Stomach smooth muscle (tissue), 2 donors: ENCODE data around the gene AEBP1.
A peak's percentile ranks its signal among the peaks of the same experiment; 100 is the strongest.

Experiments
- H3K27ac ChIP-seq: one replicate; pipeline ENCODE4 v1.7.0; 2013; ENCODE audit warnings: mild to moderate bottlenecking, low read length, inconsistent platforms
- H3K27me3 ChIP-seq, 2 donors: one replicate each; pipeline ENCODE4 v1.7.0; 2013; ENCODE audit warnings: low read length in 2 of 2; ENCODE audit not compliant: insufficient read depth in 2 of 2, control insufficient read depth in 1 of 2
- H3K36me3 ChIP-seq, 2 donors: one replicate each; pipeline ENCODE4 v1.7.0; 2013; ENCODE audit warnings: low read length in 2 of 2; ENCODE audit not compliant: control insufficient read depth in 2 of 2, insufficient read depth in 2 of 2
- H3K4me1 ChIP-seq: one replicate; pipeline ENCODE4 v1.7.0; 2013; ENCODE audit warnings: low read length; ENCODE audit not compliant: control insufficient read depth, insufficient read depth
- H3K4me3 ChIP-seq, 2 donors: one replicate each; pipeline ENCODE4 v1.7.0; 2013; ENCODE audit warnings: low read length in 2 of 2
- H3K9ac ChIP-seq, 2 donors: one replicate each; pipeline ENCODE4 v1.7.0; 2013; ENCODE audit warnings: low read length in 2 of 2, mild to moderate bottlenecking in 1 of 2
- H3K9me3 ChIP-seq, 2 donors: one replicate each; pipeline ENCODE4 v1.7.0; 2013; ENCODE audit warnings: low read length in 2 of 2; ENCODE audit not compliant: control insufficient read depth in 2 of 2
- donor health status: healthy.
- donor health status: Pancreatic carcinoma.

AEBP1 gene

DNA sequence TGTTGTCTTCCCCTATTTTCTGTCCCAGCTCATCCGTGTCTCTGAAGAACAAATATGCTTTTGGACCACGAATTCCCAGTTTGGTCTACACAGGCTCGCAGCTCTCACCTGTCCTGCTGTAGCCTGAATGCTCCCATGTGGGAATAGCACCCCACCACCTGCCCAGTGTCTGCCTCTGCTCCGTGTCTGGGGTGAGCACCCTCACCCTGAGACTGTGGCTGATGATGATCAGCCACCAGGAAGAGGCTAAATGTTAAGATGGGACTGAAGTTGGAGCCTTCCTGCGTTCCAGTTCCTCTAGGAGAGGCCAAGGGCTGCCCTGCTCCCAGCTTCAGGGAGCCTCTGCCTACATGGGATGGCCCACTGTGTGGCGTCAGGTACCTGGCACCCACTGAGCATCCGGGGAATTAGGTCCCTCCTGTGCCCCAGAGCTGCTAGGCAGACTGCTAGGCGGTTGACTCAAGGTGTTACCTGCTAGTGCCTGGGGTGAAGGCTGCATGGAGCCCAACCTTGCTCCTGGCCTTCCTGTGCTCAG is 42.4 kb upstream of the AEBP1 start:
- H3K9me3 ChIP-seq, result no peaks in the 10 kb centered on the region
- H3K9ac ChIP-seq, result no peak overlapping the region
- H3K27me3 ChIP-seq, result no peaks in the 10 kb centered on the region
- no peak overlapping the region for H3K4me3 ChIP-seq
- peaks cover 27% of the 10 kb centered on the region for H3K4me1 ChIP-seq
- H3K36me3 ChIP-seq, result peaks cover 36 to 53% of the 10 kb centered on the region in 2 donors
- H3K27ac ChIP-seq, result no peak overlapping the region

DNA sequence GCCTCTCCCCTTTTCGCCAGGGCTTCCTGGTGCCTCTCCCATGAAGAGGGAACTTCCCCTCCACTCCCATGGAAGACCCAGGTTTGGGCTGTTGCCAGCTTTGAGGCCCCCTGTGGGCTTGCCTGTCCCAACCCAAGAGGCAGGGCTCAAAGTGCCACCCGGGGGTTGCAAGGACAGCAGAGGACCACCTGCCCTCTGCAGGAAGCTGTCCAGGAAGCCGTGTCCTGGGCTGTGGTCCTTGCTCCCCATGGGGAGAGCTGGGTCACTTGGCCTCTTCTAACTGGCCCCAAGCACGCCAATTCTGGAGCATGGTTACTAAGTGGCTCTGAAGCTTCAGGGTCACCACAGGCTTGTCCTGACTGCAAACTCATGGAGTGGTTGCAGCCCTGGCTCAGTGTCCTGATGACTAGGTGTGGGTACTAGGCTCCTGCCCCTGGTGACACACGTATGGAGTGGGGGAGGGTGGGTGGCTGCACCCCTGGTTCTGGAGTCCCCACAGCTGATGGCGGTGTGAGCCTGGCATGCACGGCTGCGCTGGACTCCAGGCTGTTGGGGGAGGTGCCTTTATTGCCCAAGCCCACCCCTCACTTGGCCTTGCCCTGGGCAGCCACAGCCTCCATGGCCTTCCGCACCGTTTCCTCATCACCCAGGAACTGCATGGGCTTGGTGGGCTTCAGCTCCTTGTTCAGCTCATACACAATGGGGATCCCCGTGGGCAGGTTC is 41.8 kb upstream of the AEBP1 start:
- H3K4me3 ChIP-seq, result no peak overlapping the region
- no peaks in the 10 kb centered on the region for H3K27me3 ChIP-seq
- H3K9me3 ChIP-seq, result no peaks in the 10 kb centered on the region
- peaks cover 30 to 46% of the 10 kb centered on the region in 2 donors for H3K36me3 ChIP-seq
- no peak overlapping the region for H3K9ac ChIP-seq
- no peak overlapping the region for H3K27ac ChIP-seq
- H3K4me1 ChIP-seq, result peaks cover 28% of the 10 kb centered on the region

DNA sequence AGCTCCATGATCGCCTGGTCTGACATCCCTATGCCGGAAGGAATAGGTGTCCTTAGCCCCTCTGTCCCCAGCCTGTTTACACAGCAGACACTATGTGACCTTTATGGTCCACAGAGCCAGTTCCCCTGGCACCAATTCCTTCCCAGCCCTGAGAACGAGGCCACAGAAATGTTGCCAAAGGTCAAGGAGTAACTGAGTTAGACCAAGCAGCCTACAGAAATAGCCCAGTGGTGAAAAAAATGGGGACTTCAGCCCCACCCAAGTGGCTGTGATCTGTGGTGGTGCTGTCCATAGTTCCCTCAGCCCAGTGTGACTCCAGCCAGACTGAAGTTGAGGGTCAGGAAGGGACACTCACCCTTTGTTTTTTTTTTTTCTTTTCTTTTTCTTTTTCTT is 41.2 kb upstream of the AEBP1 start:
- H3K4me1 ChIP-seq, result peaks cover 31% of the 10 kb centered on the region

DNA sequence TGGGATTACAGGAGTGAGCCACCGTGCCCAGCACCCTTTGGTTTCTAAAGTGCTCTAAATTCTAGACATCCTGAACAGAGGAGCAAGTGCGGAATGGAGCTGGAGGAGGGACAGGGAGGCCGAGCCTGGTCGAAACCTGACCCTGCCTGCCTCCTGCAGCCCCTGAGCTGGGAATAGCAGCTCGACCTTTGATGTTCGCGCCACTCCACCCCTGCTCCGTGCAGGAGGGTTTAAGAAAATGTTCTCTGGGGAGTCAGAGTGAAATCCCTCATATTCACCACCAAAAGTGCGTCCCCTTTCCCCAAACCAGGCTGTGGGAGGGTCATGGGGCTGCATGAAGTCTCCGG is 40.6 kb upstream of the AEBP1 start:
- peaks cover 18 to 35% of the 10 kb centered on the region in 2 donors for H3K36me3 ChIP-seq
- no peak overlapping the region for H3K4me3 ChIP-seq
- no peaks in the 10 kb centered on the region for H3K27me3 ChIP-seq
- no peak overlapping the region for H3K9ac ChIP-seq
- H3K9me3 ChIP-seq, result no peaks in the 10 kb centered on the region
- peaks cover 33% of the 10 kb centered on the region for H3K4me1 ChIP-seq
- no peak overlapping the region for H3K27ac ChIP-seq

More for the DNA sequence above, 41.2 kb upstream of the AEBP1 start:
- H3K4me3 ChIP-seq, result no peak overlapping the region
- no peak overlapping the region for H3K27ac ChIP-seq
- peaks cover 24 to 41% of the 10 kb centered on the region in 2 donors for H3K36me3 ChIP-seq
- H3K9ac ChIP-seq, result no peak overlapping the region
- H3K9me3 ChIP-seq, result no peaks in the 10 kb centered on the region
- no peaks in the 10 kb centered on the region for H3K27me3 ChIP-seq

DNA sequence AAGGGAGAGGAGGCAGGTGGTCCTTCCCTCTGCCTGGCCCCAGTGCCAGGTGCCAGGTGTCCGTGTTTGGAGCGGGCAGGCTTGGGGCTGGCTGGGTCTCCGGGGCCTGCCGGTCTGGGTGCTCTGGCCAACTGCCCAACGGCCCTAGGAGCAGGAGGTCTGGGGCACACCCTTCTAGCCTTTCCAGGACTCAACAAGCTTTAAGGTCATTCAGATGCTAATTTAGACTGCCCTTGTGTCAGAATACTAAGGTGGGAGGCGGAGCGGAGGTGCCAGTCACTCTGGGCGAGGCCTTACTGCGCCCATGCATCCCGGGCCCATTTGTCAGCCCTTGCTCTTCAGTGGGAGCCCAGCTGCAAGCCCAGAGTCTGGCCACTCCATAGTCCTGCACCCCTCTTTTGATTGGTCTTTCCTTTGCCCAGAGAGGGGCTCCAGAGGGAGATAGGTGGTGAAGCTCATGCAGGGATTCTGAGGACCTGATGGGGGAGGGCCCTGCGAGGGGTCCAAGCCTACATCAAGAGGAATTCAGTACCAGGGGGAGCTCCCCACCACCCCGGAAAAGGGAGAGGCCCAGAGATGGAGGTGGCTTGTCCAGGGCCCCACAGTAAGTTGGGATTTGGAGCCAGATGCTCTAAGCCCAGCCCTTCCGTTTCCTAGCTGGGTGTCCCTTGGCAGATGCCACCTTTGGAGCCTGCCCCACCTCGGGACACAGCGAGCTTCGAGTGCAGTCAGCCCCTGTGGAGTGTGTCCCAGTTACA is 40.1 kb upstream of the AEBP1 start:
- peaks cover 13 to 29% of the 10 kb centered on the region in 2 donors for H3K36me3 ChIP-seq
- H3K27me3 ChIP-seq, result no peaks in the 10 kb centered on the region
- no peak overlapping the region for H3K4me3 ChIP-seq
- no peaks in the 10 kb centered on the region for H3K9me3 ChIP-seq
- H3K27ac ChIP-seq, result no peak overlapping the region
- no peak overlapping the region for H3K9ac ChIP-seq
- H3K4me1 ChIP-seq, result peaks cover 33% of the 10 kb centered on the region

DNA sequence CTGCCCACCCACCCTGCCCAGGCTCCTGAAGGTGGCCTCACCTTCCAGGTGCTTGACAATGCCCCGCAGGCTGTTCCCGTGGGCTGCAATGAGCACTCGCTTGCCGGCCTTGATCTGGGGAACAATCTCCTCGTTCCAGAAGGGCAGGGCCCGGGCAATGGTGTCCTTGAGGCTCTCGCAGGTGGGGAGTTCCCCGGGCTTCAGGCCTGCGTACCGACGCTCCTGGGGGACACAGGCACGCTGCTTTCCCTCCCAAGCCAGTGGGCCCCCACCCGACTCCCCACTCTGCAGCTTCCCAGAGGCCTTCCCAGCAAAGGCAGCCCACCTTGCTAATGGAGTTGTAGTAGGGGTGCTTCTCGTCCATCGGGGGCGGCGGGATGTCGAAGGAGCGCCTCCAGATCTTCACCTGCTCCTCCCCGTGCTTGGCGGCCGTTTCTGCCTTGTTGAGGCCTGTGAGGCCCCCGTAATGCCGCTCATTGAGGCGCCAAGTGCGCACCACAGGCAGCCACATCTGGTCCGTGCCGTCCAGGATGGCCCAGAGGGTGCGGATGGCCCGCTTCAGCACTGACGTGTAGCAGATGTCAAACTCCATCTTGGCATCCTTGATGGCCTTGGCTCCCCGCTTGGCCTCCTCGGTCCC is 39.2 kb upstream of the AEBP1 start:
- no peak overlapping the region for H3K27ac ChIP-seq
- peaks cover 33% of the 10 kb centered on the region for H3K4me1 ChIP-seq
- peak overlapping the region in 1 of 2 donors; percentile 59 for H3K4me3 ChIP-seq
- no peaks in the 10 kb centered on the region for H3K27me3 ChIP-seq
- H3K9ac ChIP-seq, result no peak overlapping the region
- H3K9me3 ChIP-seq, result no peaks in the 10 kb centered on the region
- peaks cover 7 to 21% of the 10 kb centered on the region in 2 donors for H3K36me3 ChIP-seq

DNA sequence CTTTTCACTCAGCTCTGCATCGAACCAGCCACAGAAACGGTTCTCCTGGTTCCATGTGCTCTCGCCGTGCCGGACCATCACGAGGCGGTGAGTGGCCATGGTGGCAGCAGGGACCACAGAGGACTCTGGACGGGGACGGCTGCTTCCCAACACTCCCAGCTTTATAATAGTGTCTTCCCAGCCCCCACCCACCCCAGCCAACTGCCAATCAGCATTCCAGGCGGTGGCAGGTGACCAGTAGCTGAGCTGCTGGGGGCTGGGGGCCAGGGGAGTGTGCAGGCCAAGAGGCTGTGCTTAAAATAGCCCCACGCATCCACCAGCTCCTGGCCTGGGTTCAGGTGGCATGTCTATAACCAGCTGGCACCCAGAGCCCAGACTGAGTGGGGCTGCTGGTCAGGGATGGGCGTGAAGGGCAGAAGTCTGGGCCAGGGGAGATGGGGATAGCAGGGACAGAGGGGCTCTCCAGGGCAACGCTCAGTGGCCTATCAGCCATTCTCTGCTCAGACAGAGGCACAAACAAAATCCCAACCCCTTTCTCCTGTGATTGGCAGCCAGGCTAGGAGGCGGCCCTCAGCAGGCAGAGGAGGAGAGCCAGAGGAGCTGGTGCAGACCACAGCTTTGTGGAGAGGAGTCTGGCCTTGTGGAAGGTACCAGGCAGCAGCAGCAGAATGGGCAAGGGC is 38.6 kb upstream of the AEBP1 start, which contains the start of gene PGAM2:
Gene PGAM2, minus strand, starts transcription at position 137 of the 680 bp plus-strand sequence. Its CDS starts 38 bp downstream, at position 99.
- H3K9ac ChIP-seq, result no peak within 1 kb of the TSS
- no peak within 1 kb of the TSS for H3K27ac ChIP-seq
- no peaks in the 10 kb centered on the region for H3K27me3 ChIP-seq
- H3K36me3 ChIP-seq, result peaks cover under 1 to 15% of the 10 kb centered on the region in 2 donors
- peaks cover 33% of the 10 kb centered on the region for H3K4me1 ChIP-seq
- H3K4me3 ChIP-seq, result peak within 1 kb of the TSS; percentile 21 to 59
- no peaks in the 10 kb centered on the region for H3K9me3 ChIP-seq

DNA sequence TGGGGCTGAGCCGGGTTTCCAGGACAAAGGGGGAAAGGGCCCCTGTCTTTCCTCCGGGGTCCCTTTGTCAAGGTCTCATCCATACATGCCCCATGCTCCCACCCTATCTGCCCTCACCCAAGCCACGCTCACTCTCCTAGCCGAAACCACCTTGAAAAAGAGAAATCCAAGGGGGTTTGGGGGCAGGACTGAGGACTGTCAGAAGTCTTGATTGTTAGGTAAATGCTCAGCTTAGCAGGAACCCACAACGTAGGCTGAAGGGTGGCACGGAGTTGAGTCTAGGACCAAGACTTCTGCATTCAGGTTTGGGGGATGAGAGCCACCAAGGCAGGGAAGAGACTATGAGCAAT is 38.1 kb upstream of the AEBP1 start:
- Histone ChIP-seq H3K9me3 (no peaks in the 10 kb centered on the region), H3K4me3 (peak overlapping the region in 1 of 2 donors; percentile 59), H3K36me3 (peaks cover 0 to 9% of the 10 kb centered on the region in 2 donors), H3K27ac (no peak overlapping the region), H3K9ac (no peak overlapping the region), H3K4me1 (peaks cover 33% of the 10 kb centered on the region), H3K27me3 (no peaks in the 10 kb centered on the region)

DNA sequence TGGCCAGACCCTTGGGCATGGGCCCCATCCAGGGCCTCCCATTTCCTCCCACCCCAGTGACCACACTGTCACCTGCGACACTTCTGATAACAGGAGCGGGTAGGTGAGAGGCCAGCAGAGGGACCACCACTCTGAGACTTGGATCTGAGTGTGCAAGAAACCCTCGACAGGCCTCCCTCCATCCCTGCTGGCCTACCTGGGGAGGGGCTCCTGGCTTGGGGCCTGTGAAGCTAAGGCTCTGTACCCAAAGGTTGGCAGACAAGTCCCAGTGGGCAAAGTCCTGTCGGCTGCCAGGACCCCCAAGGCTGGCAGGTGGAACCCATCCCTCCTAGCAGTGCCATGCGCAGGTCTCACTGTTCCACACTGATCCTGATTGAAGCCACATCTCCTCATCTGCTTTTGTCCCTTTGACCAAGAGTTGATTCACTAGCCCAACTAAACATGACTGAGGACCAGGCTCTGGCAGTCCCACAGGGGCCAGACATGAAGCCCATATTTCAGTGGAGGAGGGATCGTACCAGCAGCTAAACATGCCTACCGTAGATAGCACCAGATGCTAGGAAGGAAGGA is 37.6 kb upstream of the AEBP1 start:
- peaks cover 33% of the 10 kb centered on the region for H3K4me1 ChIP-seq
- H3K27ac ChIP-seq, result no peak overlapping the region
- no peak overlapping the region for H3K4me3 ChIP-seq
- H3K9me3 ChIP-seq, result no peaks in the 10 kb centered on the region
- H3K9ac ChIP-seq, result no peak overlapping the region
- H3K36me3 ChIP-seq, result peaks cover 0 to 7% of the 10 kb centered on the region in 2 donors
- H3K27me3 ChIP-seq, result no peaks in the 10 kb centered on the region
